ENCODE measurements around the gene CHPT1.

DNA sequence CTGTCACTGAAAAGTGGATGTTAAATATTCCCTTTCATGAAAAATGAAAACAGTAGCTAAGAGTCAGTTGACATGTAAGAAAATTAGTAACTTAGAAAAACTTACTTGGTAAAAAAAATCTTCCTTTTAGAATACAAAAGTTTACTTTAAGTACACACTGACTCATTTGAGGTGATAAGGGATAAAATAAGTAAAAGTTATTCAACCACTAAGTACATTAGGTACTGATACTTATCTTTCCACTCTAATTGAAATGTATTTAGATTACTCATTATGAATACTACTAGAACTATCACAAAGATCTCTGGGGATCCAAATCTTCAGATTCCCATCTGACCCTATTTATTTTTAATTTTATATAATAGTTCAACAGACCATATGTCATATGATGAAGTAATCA lies 29.7 kb downstream of the CHPT1 start:
- TF ChIP-seq POLR2A (IDR thresholded peaks at IDR 0.05; ENCODE audit: low read length), result no peak
- no peak for TF ChIP-seq GATA1 (IDR thresholded peaks at IDR 0.05; ENCODE audit: low read depth, low read length)

All from erythroblast (primary cell).